HepG2 (cell line): ENCODE measurements around the gene ARSB. TPM values are rescaled to one million over a fixed set of nuclear protein-coding genes. Genes with fewer than 3 reads are reported as not detected.

Source experiments
- FIP1L1 ChIP-seq: fragments of 200-400 bp; formaldehyde crosslinking; IDR thresholded peaks from 2 replicates; pipeline ENCODE4 v1.6.1; 2018; ENCODE audit warnings: low read depth, mild to moderate bottlenecking, low read length, moderate library complexity, borderline replicate concordance; ENCODE audit not compliant: insufficient read depth
- MTA1 ChIP-seq: sonication (generic); formaldehyde crosslinking; IDR thresholded peaks from 2 replicates; pipeline ENCODE4 v1.4.0; 2020; ENCODE audit warnings: missing genetic modification reagents, mild to moderate bottlenecking, borderline replicate concordance
- PTBP1 ChIP-seq: fragments of 200-400 bp; formaldehyde crosslinking; IDR thresholded peaks from 2 replicates; pipeline ENCODE4 v1.6.1; 2018; ENCODE audit warnings: low read length, low read depth; ENCODE audit not compliant: poor library complexity, severe bottlenecking
- SP4 ChIP-seq: sonication (generic); formaldehyde crosslinking; IDR thresholded peaks from 2 replicates; pipeline ENCODE4 v1.8.1; 2023; ENCODE audit warnings: mild to moderate bottlenecking, missing genetic modification reagents
- STAT5B ChIP-seq: sonication (generic); formaldehyde crosslinking; IDR thresholded peaks from 2 replicates; pipeline ENCODE4 v1.4.0; 2020; ENCODE audit warnings: missing genetic modification reagents
- ZNF33B ChIP-seq: sonication (generic); formaldehyde crosslinking; IDR thresholded peaks from 2 replicates; pipeline ENCODE4 v1.5.1; 2020; ENCODE audit warnings: mild to moderate bottlenecking, missing genetic modification reagents
- ZNF441 ChIP-seq: sonication (generic); formaldehyde crosslinking; IDR thresholded peaks from 2 replicates; pipeline ENCODE4 v1.7.0; 2021; ENCODE audit warnings: missing genetic modification reagents, borderline replicate concordance
- polyA plus RNA-seq, 8 experiments: library from polyadenylated mRNA; depleted of rRNA in 3 of 8; stranded (reverse) in 7 of 8; unstranded in 1 of 8; fragments of >200 nt; fragmentation: Illumina TruSeq in 4 of 8; extraction: Trizol in 4 of 8; gene quantifications; 2 replicates each; pipeline versions ENCODE4 v1.2.1 to v1.2.3, GENCODE V29; 2011 to 2016; ENCODE audit warnings: low read depth in 4 of 8, missing spikeins in 1 of 8, mixed read lengths in 1 of 8; ENCODE audit not compliant: insufficient read depth in 1 of 8
- total RNA-seq, 5 experiments: library from RNA; depleted of rRNA; stranded (reverse); fragments of >200 nt; fragmentation: Illumina TruSeq; extraction: Trizol; gene quantifications; 2 replicates each; pipeline ENCODE4 v1.2.3, GENCODE V29; 2016; ENCODE audit warnings: low read depth in 1 of 5
- TF ChIP-seq, protein P1 (sequence below): sonication (generic); formaldehyde crosslinking; IDR thresholded peaks from 2 replicates; pipeline ENCODE4 v1.4.0; 2020; ENCODE audit warnings: mild to moderate bottlenecking, missing genetic modification reagents, borderline replicate concordance
- TF ChIP-seq, protein P2 (sequence below): sonication (generic); formaldehyde crosslinking; IDR thresholded peaks from 2 replicates; pipeline ENCODE4 v1.4.0; 2020; ENCODE audit warnings: mild to moderate bottlenecking, missing genetic modification reagents
- TF ChIP-seq, protein P3 (sequence below): sonication (generic); formaldehyde crosslinking; IDR thresholded peaks from 2 replicates; pipeline ENCODE4 v1.5.0; 2020; ENCODE audit warnings: mild to moderate bottlenecking, missing genetic modification reagents, borderline replicate concordance
- TF ChIP-seq, protein P4 (sequence below), 2 experiments: sonication (generic) in 1 of 2; formaldehyde crosslinking in 1 of 2; IDR thresholded peaks; 2 replicates each; pipeline versions ENCODE4 v1.4.0 to v1.6.1; 2018 to 2020; ENCODE audit warnings: missing genetic modification reagents in 2 of 2, borderline replicate concordance in 1 of 2, low read depth in 1 of 2, mild to moderate bottlenecking in 1 of 2, missing biosample characterization in 1 of 2
- TF ChIP-seq, protein P5 (sequence below): sonication (generic); formaldehyde crosslinking; IDR thresholded peaks from 2 replicates; pipeline ENCODE4 v1.4.0; 2020; ENCODE audit warnings: missing genetic modification reagents; ENCODE audit errors: not compliant biosample characterization
- TF ChIP-seq, protein P6 (sequence below): sonication (generic); formaldehyde crosslinking; IDR thresholded peaks from 2 replicates; pipeline ENCODE4 v1.8.1; 2023; ENCODE audit warnings: mild to moderate bottlenecking, inconsistent platforms, moderate library complexity, missing genetic modification reagents, borderline replicate concordance

ARSB gene
- total and polyA plus RNA-seq, 2 of the 13 experiments (the other 11 are each of a cell fraction or from before 2014, with no cell fraction given), result 52.6 to 66.4 TPM

DNA sequence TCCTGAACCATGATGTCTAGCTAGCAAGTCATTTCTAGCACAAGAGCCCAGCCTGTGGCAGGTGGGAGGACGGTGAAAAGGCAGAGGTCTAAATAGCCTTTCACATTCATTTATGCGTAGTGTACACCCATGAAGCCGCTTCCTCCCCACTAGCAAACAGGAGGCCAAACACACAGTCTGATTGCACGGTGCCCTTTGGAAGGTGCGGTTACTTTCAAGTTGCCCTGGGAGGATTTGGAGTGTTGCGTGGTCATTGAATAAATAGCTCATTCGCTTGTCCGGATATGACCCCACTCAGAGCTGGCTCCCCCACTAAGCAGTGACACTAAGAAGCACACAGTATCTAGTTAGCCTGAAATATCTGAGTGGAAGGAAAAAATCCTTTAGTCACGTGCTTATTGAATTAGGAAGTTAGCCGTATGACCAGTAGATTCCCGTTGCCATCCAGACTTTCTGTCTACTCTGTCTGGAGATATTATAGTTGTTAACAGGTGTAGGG lies 664 bp upstream of the ARSB start (continued):
- TF ChIP-seq, protein P1, sequence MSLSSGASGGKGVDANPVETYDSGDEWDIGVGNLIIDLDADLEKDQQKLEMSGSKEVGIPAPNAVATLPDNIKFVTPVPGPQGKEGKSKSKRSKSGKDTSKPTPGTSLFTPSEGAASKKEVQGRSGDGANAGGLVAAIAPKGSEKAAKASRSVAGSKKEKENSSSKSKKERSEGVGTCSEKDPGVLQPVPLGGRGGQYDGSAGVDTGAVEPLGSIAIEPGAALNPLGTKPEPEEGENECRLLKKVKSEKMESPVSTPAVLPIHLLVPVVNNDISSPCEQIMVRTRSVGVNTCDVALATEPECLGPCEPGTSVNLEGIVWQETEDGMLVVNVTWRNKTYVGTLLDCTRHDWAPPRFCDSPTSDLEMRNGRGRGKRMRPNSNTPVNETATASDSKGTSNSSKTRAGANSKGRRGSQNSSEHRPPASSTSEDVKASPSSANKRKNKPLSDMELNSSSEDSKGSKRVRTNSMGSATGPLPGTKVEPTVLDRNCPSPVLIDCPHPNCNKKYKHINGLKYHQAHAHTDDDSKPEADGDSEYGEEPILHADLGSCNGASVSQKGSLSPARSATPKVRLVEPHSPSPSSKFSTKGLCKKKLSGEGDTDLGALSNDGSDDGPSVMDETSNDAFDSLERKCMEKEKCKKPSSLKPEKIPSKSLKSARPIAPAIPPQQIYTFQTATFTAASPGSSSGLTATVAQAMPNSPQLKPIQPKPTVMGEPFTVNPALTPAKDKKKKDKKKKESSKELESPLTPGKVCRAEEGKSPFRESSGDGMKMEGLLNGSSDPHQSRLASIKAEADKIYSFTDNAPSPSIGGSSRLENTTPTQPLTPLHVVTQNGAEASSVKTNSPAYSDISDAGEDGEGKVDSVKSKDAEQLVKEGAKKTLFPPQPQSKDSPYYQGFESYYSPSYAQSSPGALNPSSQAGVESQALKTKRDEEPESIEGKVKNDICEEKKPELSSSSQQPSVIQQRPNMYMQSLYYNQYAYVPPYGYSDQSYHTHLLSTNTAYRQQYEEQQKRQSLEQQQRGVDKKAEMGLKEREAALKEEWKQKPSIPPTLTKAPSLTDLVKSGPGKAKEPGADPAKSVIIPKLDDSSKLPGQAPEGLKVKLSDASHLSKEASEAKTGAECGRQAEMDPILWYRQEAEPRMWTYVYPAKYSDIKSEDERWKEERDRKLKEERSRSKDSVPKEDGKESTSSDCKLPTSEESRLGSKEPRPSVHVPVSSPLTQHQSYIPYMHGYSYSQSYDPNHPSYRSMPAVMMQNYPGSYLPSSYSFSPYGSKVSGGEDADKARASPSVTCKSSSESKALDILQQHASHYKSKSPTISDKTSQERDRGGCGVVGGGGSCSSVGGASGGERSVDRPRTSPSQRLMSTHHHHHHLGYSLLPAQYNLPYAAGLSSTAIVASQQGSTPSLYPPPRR (CRISPR knock-in tag), result peak; percentile 98
- peak; percentile 66 for TF ChIP-seq MTA1 (CRISPR knock-in tag)
- TF ChIP-seq PTBP1, result no peak
- TF ChIP-seq, protein P2, sequence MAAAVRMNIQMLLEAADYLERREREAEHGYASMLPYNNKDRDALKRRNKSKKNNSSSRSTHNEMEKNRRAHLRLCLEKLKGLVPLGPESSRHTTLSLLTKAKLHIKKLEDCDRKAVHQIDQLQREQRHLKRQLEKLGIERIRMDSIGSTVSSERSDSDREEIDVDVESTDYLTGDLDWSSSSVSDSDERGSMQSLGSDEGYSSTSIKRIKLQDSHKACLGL (CRISPR knock-in tag), result no peak
- peak; percentile 35; the same call in 1 of the 2 replicates for TF ChIP-seq SP4 (CRISPR knock-in tag)
- TF ChIP-seq ZNF441 (CRISPR knock-in tag), result peak; percentile 86
- TF ChIP-seq, protein P3, sequence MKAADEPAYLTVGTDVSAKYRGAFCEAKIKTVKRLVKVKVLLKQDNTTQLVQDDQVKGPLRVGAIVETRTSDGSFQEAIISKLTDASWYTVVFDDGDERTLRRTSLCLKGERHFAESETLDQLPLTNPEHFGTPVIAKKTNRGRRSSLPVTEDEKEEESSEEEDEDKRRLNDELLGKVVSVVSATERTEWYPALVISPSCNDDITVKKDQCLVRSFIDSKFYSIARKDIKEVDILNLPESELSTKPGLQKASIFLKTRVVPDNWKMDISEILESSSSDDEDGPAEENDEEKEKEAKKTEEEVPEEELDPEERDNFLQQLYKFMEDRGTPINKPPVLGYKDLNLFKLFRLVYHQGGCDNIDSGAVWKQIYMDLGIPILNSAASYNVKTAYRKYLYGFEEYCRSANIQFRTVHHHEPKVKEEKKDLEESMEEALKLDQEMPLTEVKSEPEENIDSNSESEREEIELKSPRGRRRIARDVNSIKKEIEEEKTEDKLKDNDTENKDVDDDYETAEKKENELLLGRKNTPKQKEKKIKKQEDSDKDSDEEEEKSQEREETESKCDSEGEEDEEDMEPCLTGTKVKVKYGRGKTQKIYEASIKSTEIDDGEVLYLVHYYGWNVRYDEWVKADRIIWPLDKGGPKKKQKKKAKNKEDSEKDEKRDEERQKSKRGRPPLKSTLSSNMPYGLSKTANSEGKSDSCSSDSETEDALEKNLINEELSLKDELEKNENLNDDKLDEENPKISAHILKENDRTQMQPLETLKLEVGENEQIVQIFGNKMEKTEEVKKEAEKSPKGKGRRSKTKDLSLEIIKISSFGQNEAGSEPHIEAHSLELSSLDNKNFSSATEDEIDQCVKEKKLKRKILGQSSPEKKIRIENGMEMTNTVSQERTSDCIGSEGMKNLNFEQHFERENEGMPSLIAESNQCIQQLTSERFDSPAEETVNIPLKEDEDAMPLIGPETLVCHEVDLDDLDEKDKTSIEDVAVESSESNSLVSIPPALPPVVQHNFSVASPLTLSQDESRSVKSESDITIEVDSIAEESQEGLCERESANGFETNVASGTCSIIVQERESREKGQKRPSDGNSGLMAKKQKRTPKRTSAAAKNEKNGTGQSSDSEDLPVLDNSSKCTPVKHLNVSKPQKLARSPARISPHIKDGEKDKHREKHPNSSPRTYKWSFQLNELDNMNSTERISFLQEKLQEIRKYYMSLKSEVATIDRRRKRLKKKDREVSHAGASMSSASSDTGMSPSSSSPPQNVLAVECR (CRISPR knock-in tag), result peak; percentile 69; the same call in 1 of the 2 replicates
- TF ChIP-seq STAT5B, result 0 out of 2 replicates have a peak, but pooled peaks have one; percentile 62
- no peak for TF ChIP-seq FIP1L1
- TF ChIP-seq, protein P4, sequence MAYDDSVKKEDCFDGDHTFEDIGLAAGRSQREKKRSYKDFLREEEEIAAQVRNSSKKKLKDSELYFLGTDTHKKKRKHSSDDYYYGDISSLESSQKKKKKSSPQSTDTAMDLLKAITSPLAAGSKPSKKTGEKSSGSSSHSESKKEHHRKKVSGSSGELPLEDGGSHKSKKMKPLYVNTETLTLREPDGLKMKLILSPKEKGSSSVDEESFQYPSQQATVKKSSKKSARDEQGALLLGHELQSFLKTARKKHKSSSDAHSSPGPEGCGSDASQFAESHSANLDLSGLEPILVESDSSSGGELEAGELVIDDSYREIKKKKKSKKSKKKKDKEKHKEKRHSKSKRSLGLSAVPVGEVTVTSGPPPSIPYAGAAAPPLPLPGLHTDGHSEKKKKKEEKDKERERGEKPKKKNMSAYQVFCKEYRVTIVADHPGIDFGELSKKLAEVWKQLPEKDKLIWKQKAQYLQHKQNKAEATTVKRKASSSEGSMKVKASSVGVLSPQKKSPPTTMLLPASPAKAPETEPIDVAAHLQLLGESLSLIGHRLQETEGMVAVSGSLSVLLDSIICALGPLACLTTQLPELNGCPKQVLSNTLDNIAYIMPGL (CRISPR knock-in tag; IDR thresholded peaks at IDR 0.05; ENCODE audit: borderline replicate concordance in 1 of 2, low read depth in 1 of 2), result peak in 1 of 2 experiments; percentile 85; a peak in 3 of 4 replicates
- TF ChIP-seq, protein P5, sequence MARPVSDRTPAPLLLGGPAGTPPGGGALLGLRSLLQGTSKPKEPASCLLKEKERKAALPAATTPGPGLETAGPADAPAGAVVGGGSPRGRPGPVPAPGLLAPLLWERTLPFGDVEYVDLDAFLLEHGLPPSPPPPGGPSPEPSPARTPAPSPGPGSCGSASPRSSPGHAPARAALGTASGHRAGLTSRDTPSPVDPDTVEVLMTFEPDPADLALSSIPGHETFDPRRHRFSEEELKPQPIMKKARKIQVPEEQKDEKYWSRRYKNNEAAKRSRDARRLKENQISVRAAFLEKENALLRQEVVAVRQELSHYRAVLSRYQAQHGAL, result peak; percentile 43
- TF ChIP-seq, protein P6, sequence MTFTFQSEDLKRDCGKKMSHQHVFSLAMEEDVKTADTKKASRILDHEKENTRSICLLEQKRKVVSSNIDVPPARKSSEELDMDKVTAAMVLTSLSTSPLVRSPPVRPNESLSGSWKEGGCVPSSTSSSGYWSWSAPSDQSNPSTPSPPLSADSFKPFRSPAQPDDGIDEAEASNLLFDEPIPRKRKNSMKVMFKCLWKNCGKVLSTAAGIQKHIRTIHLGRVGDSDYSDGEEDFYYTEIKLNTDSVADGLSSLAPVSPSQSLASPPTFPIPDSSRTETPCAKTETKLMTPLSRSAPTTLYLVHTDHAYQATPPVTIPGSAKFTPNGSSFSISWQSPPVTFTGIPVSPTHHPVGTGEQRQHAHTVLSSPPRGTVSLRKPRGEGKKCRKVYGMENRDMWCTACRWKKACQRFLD, result 0 out of 2 replicates have a peak, but pooled peaks have one; percentile 37
- TF ChIP-seq ZNF33B (CRISPR knock-in tag), result peak; percentile 26; the same call in 1 of the 2 replicates
